K562 (cell line): ENCODE data around the gene ERFL. TPM values are rescaled to one million over a fixed set of nuclear protein-coding genes. Genes with fewer than 3 reads are reported as not detected.

Experiments
- BACH1 ChIP-seq: fragments of 200-800 bp; sonication (Bioruptor generic); IDR thresholded peaks from 2 replicates; pipeline ENCODE4 v1.6.1; 2016; ENCODE audit warnings: missing genetic modification characterization, missing compliant biosample characterization
- CREM ChIP-seq: IDR thresholded peaks from 2 replicates; pipeline ENCODE4 v1.6.1; 2014; ENCODE audit warnings: antibody characterized with exemption, low read depth
- ELF4 ChIP-seq: fragments of 450-650 bp; formaldehyde crosslinking; IDR thresholded peaks from 2 replicates; pipeline ENCODE4 v1.4.0; 2022; ENCODE audit warnings: missing genetic modification characterization
- GABPA ChIP-seq: fragments of 200-800 bp; sonication (Bioruptor generic); conservative IDR thresholded peaks from 2 replicates; pipeline ENCODE4 v1.6.1; 2016; ENCODE audit warnings: low read depth, missing genetic modification characterization, missing compliant biosample characterization
- GTF2F1 ChIP-seq: IDR thresholded peaks from 2 replicates; pipeline ENCODE4 v1.6.1; 2011; ENCODE audit warnings: low read depth, low read length, improper control_type of control experiment
- HLTF ChIP-seq: fragments of 450-650 bp; IDR thresholded peaks from 2 replicates; pipeline ENCODE4 v1.6.1; 2016
- JUND ChIP-seq, 2 experiments: IDR thresholded peaks; 2 replicates in 1 of 2; 3 replicates in 1 of 2; pipeline ENCODE4 v1.6.1; 2011; ENCODE audit warnings: borderline replicate concordance in 2 of 2, low read depth in 2 of 2, low read length in 2 of 2, improper control_type of control experiment in 1 of 2, missing biosample characterization in 1 of 2, missing genetic modification characterization in 1 of 2, missing genetic modification reagents in 1 of 2
- PHF8 ChIP-seq: fragments of 200-600 bp; sonication (generic); IDR thresholded peaks from 2 replicates; pipeline ENCODE4 v1.6.1; 2012; ENCODE audit warnings: mixed run types, mild to moderate bottlenecking, inconsistent platforms, low read length, moderate library complexity, borderline replicate concordance
- RBM39 ChIP-seq: fragments of 200-400 bp; formaldehyde crosslinking; optimal IDR thresholded peaks from 2 replicates; pipeline ENCODE3; 2018; ENCODE audit warnings: low read depth, low read length
- SAP30 ChIP-seq: fragments of 200-600 bp; sonication (generic); IDR thresholded peaks from 2 replicates; pipeline ENCODE4 v1.6.1; 2012; ENCODE audit warnings: borderline replicate concordance, low read depth, mild to moderate bottlenecking, moderate library complexity, low read length, control low read depth, inconsistent platforms; ENCODE audit not compliant: insufficient read depth, poor library complexity, severe bottlenecking
- ZFP1 ChIP-seq: fragments of 450-650 bp; formaldehyde crosslinking; IDR thresholded peaks from 2 replicates; pipeline ENCODE4 v1.4.0; 2020; ENCODE audit warnings: mild to moderate bottlenecking, mixed read lengths
- ZKSCAN8 ChIP-seq: fragments of 200-800 bp; sonication (Bioruptor generic); IDR thresholded peaks from 2 replicates; pipeline ENCODE4 v1.6.1; 2016; ENCODE audit warnings: missing genetic modification characterization, missing compliant biosample characterization
- polyA plus RNA-seq, 8 experiments: library from polyadenylated mRNA; depleted of rRNA in 4 of 8; stranded (reverse) in 5 of 8; unstranded in 3 of 8; fragments of >200 nt; fragmentation: Nextera tagmentation in 2 of 8; fragmentation: Illumina TruSeq in 1 of 8; extraction: Ambion mirVana in 2 of 8; extraction: Trizol in 1 of 8; gene quantifications; 2 replicates each; pipeline versions ENCODE4 v1.2.1 to v1.2.3, GENCODE V29; 2011 to 2014; ENCODE audit warnings: inconsistent platforms in 1 of 8, missing spikeins in 1 of 8
- total RNA-seq, 7 experiments: library from RNA; depleted of rRNA in 6 of 7; stranded (reverse); fragments of >200 nt in 6 of 7; fragmentation: Illumina TruSeq in 2 of 7; extraction: Trizol in 2 of 7; gene quantifications; 2 replicates each; pipeline versions ENCODE4 v1.2.1 to v1.2.3, GENCODE V29; 2011 to 2021; ENCODE audit warnings: low replicate concordance in 1 of 7
- TF ChIP-seq, protein P1 (sequence below): fragments of 450-650 bp; IDR thresholded peaks from 2 replicates; pipeline ENCODE4 v1.6.1; 2016; ENCODE audit warnings: borderline replicate concordance
- TF ChIP-seq, protein P2 (sequence below): fragments of 250-450 bp; sonication (Bioruptor Pico); IDR thresholded peaks from 2 replicates; pipeline ENCODE4 v1.9.0; 2021; ENCODE audit warnings: mild to moderate bottlenecking, inconsistent platforms

The ERFL gene
- total and polyA plus RNA-seq, 9 of the 15 experiments (the other 6 are each of a cell fraction or from before 2014, with no cell fraction given) = 0.07 to 0.75 (median 0.32) TPM; not detected in 4

DNA sequence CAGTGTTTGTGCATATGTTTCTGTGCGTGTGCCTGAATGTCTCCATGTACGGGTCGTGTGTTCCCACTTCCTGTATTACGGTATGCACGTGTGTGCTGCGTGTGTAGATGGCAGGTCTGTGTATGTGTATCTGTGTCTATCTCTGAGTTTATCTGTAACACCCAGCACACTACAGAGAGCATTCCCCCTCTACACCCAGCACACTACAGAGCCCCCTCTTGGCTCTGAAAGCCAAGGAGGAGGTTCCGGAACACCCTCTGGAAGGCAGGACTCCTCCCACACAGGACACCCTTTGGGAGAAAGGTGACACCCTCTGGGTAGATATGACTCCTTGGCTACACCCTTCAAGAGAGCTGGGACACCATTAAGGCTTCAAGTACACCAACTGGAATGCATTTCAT is 2.1 kb upstream of the ERFL start (continued):
- peak; percentile 15; the same call in 1 of the 2 replicates for TF ChIP-seq CREM
- peak; percentile 26; the same call in 1 of the 2 replicates for TF ChIP-seq GABPA (tag)
- no peak for TF ChIP-seq ZKSCAN8
- TF ChIP-seq RBM39 = no peak
- no peak for TF ChIP-seq ZFP1
- peak; percentile 44; the same call in 1 of the 2 replicates for TF ChIP-seq PHF8
- peak; percentile 14 for TF ChIP-seq SAP30
- no peak for TF ChIP-seq GTF2F1
- TF ChIP-seq ELF4 (CRISPR knock-in tag) = 0 out of 2 replicates have a peak, but pooled peaks have one; percentile 28
- TF ChIP-seq, protein P1, sequence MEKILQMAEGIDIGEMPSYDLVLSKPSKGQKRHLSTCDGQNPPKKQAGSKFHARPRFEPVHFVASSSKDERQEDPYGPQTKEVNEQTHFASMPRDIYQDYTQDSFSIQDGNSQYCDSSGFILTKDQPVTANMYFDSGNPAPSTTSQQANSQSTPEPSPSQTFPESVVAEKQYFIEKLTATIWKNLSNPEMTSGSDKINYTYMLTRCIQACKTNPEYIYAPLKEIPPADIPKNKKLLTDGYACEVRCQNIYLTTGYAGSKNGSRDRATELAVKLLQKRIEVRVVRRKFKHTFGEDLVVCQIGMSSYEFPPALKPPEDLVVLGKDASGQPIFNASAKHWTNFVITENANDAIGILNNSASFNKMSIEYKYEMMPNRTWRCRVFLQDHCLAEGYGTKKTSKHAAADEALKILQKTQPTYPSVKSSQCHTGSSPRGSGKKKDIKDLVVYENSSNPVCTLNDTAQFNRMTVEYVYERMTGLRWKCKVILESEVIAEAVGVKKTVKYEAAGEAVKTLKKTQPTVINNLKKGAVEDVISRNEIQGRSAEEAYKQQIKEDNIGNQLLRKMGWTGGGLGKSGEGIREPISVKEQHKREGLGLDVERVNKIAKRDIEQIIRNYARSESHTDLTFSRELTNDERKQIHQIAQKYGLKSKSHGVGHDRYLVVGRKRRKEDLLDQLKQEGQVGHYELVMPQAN = peak; percentile 25; the same call in 1 of the 2 replicates
- TF ChIP-seq HLTF = no peak
- TF ChIP-seq BACH1 (tag) = no peak
- peak; percentile 21; the same call in 1 of the 2 replicates for TF ChIP-seq JUND (IDR thresholded peaks at IDR 0.05; ENCODE audit: borderline replicate concordance, low read depth, low read length)
- TF ChIP-seq JUND (tag; IDR thresholded peaks at IDR 0.05; ENCODE audit: borderline replicate concordance, low read depth, low read length) = no peak
- TF ChIP-seq, protein P2, sequence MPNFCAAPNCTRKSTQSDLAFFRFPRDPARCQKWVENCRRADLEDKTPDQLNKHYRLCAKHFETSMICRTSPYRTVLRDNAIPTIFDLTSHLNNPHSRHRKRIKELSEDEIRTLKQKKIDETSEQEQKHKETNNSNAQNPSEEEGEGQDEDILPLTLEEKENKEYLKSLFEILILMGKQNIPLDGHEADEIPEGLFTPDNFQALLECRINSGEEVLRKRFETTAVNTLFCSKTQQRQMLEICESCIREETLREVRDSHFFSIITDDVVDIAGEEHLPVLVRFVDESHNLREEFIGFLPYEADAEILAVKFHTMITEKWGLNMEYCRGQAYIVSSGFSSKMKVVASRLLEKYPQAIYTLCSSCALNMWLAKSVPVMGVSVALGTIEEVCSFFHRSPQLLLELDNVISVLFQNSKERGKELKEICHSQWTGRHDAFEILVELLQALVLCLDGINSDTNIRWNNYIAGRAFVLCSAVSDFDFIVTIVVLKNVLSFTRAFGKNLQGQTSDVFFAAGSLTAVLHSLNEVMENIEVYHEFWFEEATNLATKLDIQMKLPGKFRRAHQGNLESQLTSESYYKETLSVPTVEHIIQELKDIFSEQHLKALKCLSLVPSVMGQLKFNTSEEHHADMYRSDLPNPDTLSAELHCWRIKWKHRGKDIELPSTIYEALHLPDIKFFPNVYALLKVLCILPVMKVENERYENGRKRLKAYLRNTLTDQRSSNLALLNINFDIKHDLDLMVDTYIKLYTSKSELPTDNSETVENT = no peak
